ENCODE results near the gene MRPL50.

Gene MRPL50

GRCh38 chr9:101440714-101441230 is 42.4 kb upstream of the MRPL50 start:
- no peak for TF ChIP-seq CTCF (IDR thresholded peaks at IDR 0.05; ENCODE audit: low read depth, low read length)
- no peak overlapping the region for H3K4me3 ChIP-seq (ENCODE audit: low read depth, low read length)

GRCh38 chr9:101438523-101438922 is 40.1 kb upstream of the MRPL50 start:
- TF ChIP-seq CTCF (IDR thresholded peaks at IDR 0.05; ENCODE audit: low read depth, low read length): no peak
- H3K4me3 ChIP-seq (ENCODE audit: low read depth, low read length): no peak overlapping the region

- no peak overlapping the region for H3K4me3 ChIP-seq (ENCODE audit: low read depth, low read length)
- no peak for TF ChIP-seq CTCF (IDR thresholded peaks at IDR 0.05; ENCODE audit: low read depth, low read length)
These were observed 39.4 kb upstream of the MRPL50 start for GRCh38 chr9:101437806-101438232.

- no peak for TF ChIP-seq CTCF (IDR thresholded peaks at IDR 0.05; ENCODE audit: low read depth, low read length)
- H3K4me3 ChIP-seq (ENCODE audit: low read depth, low read length): no peak within 1 kb of the TSS
These were observed 37.2 kb upstream of the MRPL50 start, which contains the start of gene ALDOB for GRCh38 chr9:101435601-101436079. TSS of gene ALDOB (minus strand) at chr9:101435774. CDS start at chr9:101430887, 4,887 bp downstream.

- H3K4me3 ChIP-seq (ENCODE audit: low read depth, low read length): no peak overlapping the region
- TF ChIP-seq CTCF (IDR thresholded peaks at IDR 0.05; ENCODE audit: low read depth, low read length): no peak
These were observed 36.6 kb upstream of the MRPL50 start for GRCh38 chr9:101434998-101435397.

DNA sequence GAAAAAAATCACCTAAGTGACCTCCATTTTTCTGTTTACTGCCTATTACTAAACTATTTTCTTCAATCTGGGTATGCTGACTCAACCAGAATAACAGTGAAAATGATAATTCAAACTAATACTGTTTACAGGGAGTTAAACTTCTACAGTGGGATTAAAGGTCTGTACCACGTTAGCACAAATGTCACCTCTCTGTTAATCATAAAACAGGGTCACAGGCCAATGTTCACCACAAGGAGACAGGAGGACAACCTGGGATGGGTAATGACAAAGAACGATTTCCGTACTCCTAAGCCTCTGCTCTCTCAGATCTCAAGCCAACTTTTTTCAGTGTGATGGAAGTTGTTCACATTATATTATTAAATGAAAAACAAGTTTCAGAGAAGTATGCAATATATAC is 34.8 kb upstream of the MRPL50 start:
- H3K4me3 ChIP-seq (ENCODE audit: low read depth, low read length): no peak overlapping the region
- no peak for TF ChIP-seq CTCF (IDR thresholded peaks at IDR 0.05; ENCODE audit: low read depth, low read length)

GRCh38 chr9:101432740-101433139 is 34.3 kb upstream of the MRPL50 start:
- no peak for TF ChIP-seq CTCF (IDR thresholded peaks at IDR 0.05; ENCODE audit: low read depth, low read length)
- no peak overlapping the region for H3K4me3 ChIP-seq (ENCODE audit: low read depth, low read length)

All from WI38 (cell line).